NCI-H128 (cell line): ENCODE data around the gene DENND4A.
"Not testable (repeated sequence)": the region's sequence is repeated elsewhere in the genome, so short reads cannot be mapped to it uniquely, and the experiment has no call there.

Experiments used
- DNase-seq: peaks from one replicate; lab custom pipeline; 2025; ENCODE audit not compliant: unreplicated experiment; lab: John Stamatoyannopoulos, UW

The DENND4A gene

GRCh38 chr15:65819563-65819960, 27.5 kb upstream of the DENND4A start:
- DNase-seq: no peak

GRCh38 chr15:65818927-65819562, 27.0 kb upstream of the DENND4A start:
- no peak for DNase-seq

GRCh38 chr15:65816441-65816840, 24.3 kb upstream of the DENND4A start:
- no peak for DNase-seq

- not testable (repeated sequence) for DNase-seq
These were observed 23.9 kb upstream of the DENND4A start for GRCh38 chr15:65816008-65816407.

- DNase-seq: not testable (repeated sequence)
These were observed 22.2 kb upstream of the DENND4A start for GRCh38 chr15:65814271-65814670.

- no peak for DNase-seq
These were observed 20.8 kb upstream of the DENND4A start for GRCh38 chr15:65812916-65813315.

- no peak for DNase-seq
These were observed 20.4 kb upstream of the DENND4A start for GRCh38 chr15:65812467-65812866.

GRCh38 chr15:65811835-65812234, 19.7 kb upstream of the DENND4A start:
- DNase-seq: no peak

GRCh38 chr15:65811011-65811733, 19.1 kb upstream of the DENND4A start:
- DNase-seq: not testable (repeated sequence)

- DNase-seq: no peak
These were observed 14.3 kb upstream of the DENND4A start for GRCh38 chr15:65806397-65806796.

- DNase-seq: no peak
These were observed 13.1 kb upstream of the DENND4A start for GRCh38 chr15:65805019-65805745.

GRCh38 chr15:65804252-65804931, 12.3 kb upstream of the DENND4A start:
- no peak for DNase-seq

GRCh38 chr15:65801229-65801805, 9.2 kb upstream of the DENND4A start:
- DNase-seq: no peak

- DNase-seq: no peak
These were observed 4.6 kb upstream of the DENND4A start for GRCh38 chr15:65796610-65797078.

- DNase-seq: no peak
These were observed 3.6 kb upstream of the DENND4A start for GRCh38 chr15:65795663-65796216.

- no peak for DNase-seq
These were observed 1.7 kb upstream of the DENND4A start for GRCh38 chr15:65793818-65794104.

GRCh38 chr15:65792988-65793817, 1.1 kb upstream of the DENND4A start:
- no peak for DNase-seq

GRCh38 chr15:65791335-65792137, 557 bp downstream of the DENND4A start:
- no peak for DNase-seq

GRCh38 chr15:65790694-65791334, 1.3 kb downstream of the DENND4A start:
- DNase-seq: no peak
